Subcutaneous abdominal adipose tissue (tissue), 5 donors: ENCODE measurements around the gene CRYBG2.

ENCODE experiments used
- H3K27ac ChIP-seq: one replicate; pipeline ENCODE4 v1.7.0; 2013; ENCODE audit warnings: low read depth, mild to moderate bottlenecking, inconsistent platforms, low read length, moderate library complexity
- H3K27me3 ChIP-seq, 5 donors: one replicate each; pipeline ENCODE4 v1.7.0; 2013; ENCODE audit warnings: low read length in 5 of 5, inconsistent platforms in 1 of 5; ENCODE audit not compliant: control insufficient read depth in 5 of 5, insufficient read depth in 4 of 5
- H3K36me3 ChIP-seq, 5 donors: one replicate each; pipeline ENCODE4 v1.7.0; 2013; ENCODE audit warnings: low read length in 5 of 5; ENCODE audit not compliant: control insufficient read depth in 5 of 5, insufficient read depth in 5 of 5
- H3K4me1 ChIP-seq, 5 donors: one replicate each; pipeline ENCODE4 v1.7.0; 2013; ENCODE audit warnings: low read length in 5 of 5, mild to moderate bottlenecking in 3 of 5, moderate library complexity in 1 of 5; ENCODE audit not compliant: control insufficient read depth in 5 of 5, insufficient read depth in 5 of 5
- H3K4me3 ChIP-seq, 5 donors: one replicate each; pipeline ENCODE4 v1.7.0; 2013; ENCODE audit warnings: low read length in 5 of 5, low read depth in 1 of 5
- H3K9ac ChIP-seq, 5 donors: one replicate each; pipeline ENCODE4 v1.7.0; 2013; ENCODE audit warnings: low read length in 5 of 5, mild to moderate bottlenecking in 4 of 5, moderate library complexity in 3 of 5
- H3K9me3 ChIP-seq, 5 donors: one replicate each; pipeline ENCODE4 v1.7.0; 2013; ENCODE audit warnings: low read length in 5 of 5; ENCODE audit not compliant: control insufficient read depth in 5 of 5
- donor health status: healthy.
- donor health status: healthy.
- donor health status: healthy.
- donor health status: healthy.
- donor health status: healthy.

CRYBG2 gene

GRCh38 chr1:26324550-26324949 lies 29.4 kb downstream of the CRYBG2 start:
- peaks cover 0 to 5% (median 3%) of the 10 kb centered on the region in 5 donors for H3K27me3 ChIP-seq
- H3K4me1 ChIP-seq: peaks cover 3 to 12% (median 8%) of the 10 kb centered on the region in 5 donors
- no peaks in the 10 kb centered on the region for H3K36me3 ChIP-seq
- no peaks in the 10 kb centered on the region for H3K9me3 ChIP-seq
- H3K4me3 ChIP-seq: no peak overlapping the region
- H3K9ac ChIP-seq: no peak overlapping the region
- H3K27ac ChIP-seq: no peak overlapping the region

- no peak overlapping the region for H3K27ac ChIP-seq
- no peak overlapping the region for H3K9ac ChIP-seq
- H3K36me3 ChIP-seq: no peaks in the 10 kb centered on the region
- no peaks in the 10 kb centered on the region for H3K9me3 ChIP-seq
- H3K4me1 ChIP-seq: peaks cover 4 to 18% (median 8%) of the 10 kb centered on the region in 5 donors
- H3K4me3 ChIP-seq: no peak overlapping the region
- H3K27me3 ChIP-seq: peaks cover 0 to 5% (median under 1%) of the 10 kb centered on the region in 5 donors
Observed at GRCh38 chr1:26323382-26323781, 30.5 kb downstream of the CRYBG2 start.

- no peaks in the 10 kb centered on the region for H3K9me3 ChIP-seq
- no peak overlapping the region for H3K4me3 ChIP-seq
- H3K27me3 ChIP-seq: peaks cover 0 to 5% (median 0%) of the 10 kb centered on the region in 5 donors
- no peaks in the 10 kb centered on the region for H3K36me3 ChIP-seq
- H3K27ac ChIP-seq: no peak overlapping the region
- H3K9ac ChIP-seq: peak overlapping the region in 2 of 5 donors; percentile 3 to 25
- H3K4me1 ChIP-seq: peaks cover 4 to 31% (median 13%) of the 10 kb centered on the region in 5 donors
Observed at GRCh38 chr1:26322042-26322331, 31.9 kb downstream of the CRYBG2 start.

GRCh38 chr1:26321315-26322041 lies 32.5 kb downstream of the CRYBG2 start:
- peaks cover 4 to 34% (median 13%) of the 10 kb centered on the region in 5 donors for H3K4me1 ChIP-seq
- H3K27ac ChIP-seq: no peak overlapping the region
- peaks cover 0 to 5% (median 0%) of the 10 kb centered on the region in 5 donors for H3K27me3 ChIP-seq
- no peaks in the 10 kb centered on the region for H3K36me3 ChIP-seq
- H3K4me3 ChIP-seq: peak overlapping the region in 3 of 5 donors; percentile 13 to 40 (median 22)
- H3K9me3 ChIP-seq: no peaks in the 10 kb centered on the region
- peak overlapping the region in 2 of 5 donors; percentile 5 to 25 for H3K9ac ChIP-seq

GRCh38 chr1:26320896-26321295 lies 33.0 kb downstream of the CRYBG2 start:
- no peaks in the 10 kb centered on the region for H3K9me3 ChIP-seq
- peaks cover 0 to 5% (median 0%) of the 10 kb centered on the region in 5 donors for H3K27me3 ChIP-seq
- H3K4me3 ChIP-seq: peak overlapping the region in 1 of 5 donors; percentile 40
- H3K27ac ChIP-seq: no peak overlapping the region
- H3K9ac ChIP-seq: peak overlapping the region in 1 of 5 donors; percentile 5
- peaks cover 4 to 35% (median 13%) of the 10 kb centered on the region in 5 donors for H3K4me1 ChIP-seq
- no peaks in the 10 kb centered on the region for H3K36me3 ChIP-seq

- H3K36me3 ChIP-seq: no peaks in the 10 kb centered on the region
- H3K9me3 ChIP-seq: no peaks in the 10 kb centered on the region
- peak overlapping the region in 2 of 5 donors; percentile 28 for H3K4me3 ChIP-seq
- peaks cover 9 to 48% (median 25%) of the 10 kb centered on the region in 5 donors for H3K4me1 ChIP-seq
- peaks cover 0 to 5% (median 0%) of the 10 kb centered on the region in 5 donors for H3K27me3 ChIP-seq
- H3K9ac ChIP-seq: peak overlapping the region in 3 of 5 donors; percentile 1 to 21 (median 2)
- no peak overlapping the region for H3K27ac ChIP-seq
Observed at GRCh38 chr1:26318338-26319064, 35.4 kb downstream of the CRYBG2 start.

- Histone ChIP-seq H3K4me3 (peak within 1 kb of the TSS in 2 of 5 donors; percentile 28), H3K9ac (peak within 1 kb of the TSS in 3 of 5 donors; percentile 1 to 25 (median 2)), H3K4me1 (peaks cover 9 to 48% (median 25%) of the 10 kb centered on the region in 5 donors), H3K27ac (no peak within 1 kb of the TSS), H3K27me3 (peaks cover 0 to 5% (median 0%) of the 10 kb centered on the region in 5 donors), H3K36me3 (no peaks in the 10 kb centered on the region), H3K9me3 (no peaks in the 10 kb centered on the region)
Observed at GRCh38 chr1:26317612-26318337, 36.2 kb downstream of the CRYBG2 start, which contains the start of gene CD52. Gene CD52, plus strand, starts transcription at chr1:26317958. Its CDS starts 60 bp downstream, at chr1:26318018.

- H3K4me1 ChIP-seq: peaks cover 9 to 48% (median 25%) of the 10 kb centered on the region in 5 donors
- H3K9ac ChIP-seq: peak overlapping the region in 1 of 5 donors; percentile 4
- no peak overlapping the region for H3K4me3 ChIP-seq
- no peaks in the 10 kb centered on the region for H3K9me3 ChIP-seq
- H3K36me3 ChIP-seq: no peaks in the 10 kb centered on the region
- no peak overlapping the region for H3K27ac ChIP-seq
- H3K27me3 ChIP-seq: peaks cover 0 to 5% (median 0%) of the 10 kb centered on the region in 5 donors
Observed at GRCh38 chr1:26317146-26317545, 36.8 kb downstream of the CRYBG2 start.

GRCh38 chr1:26315874-26316850 lies 37.8 kb downstream of the CRYBG2 start:
- Histone ChIP-seq H3K9me3 (no peaks in the 10 kb centered on the region), H3K36me3 (no peaks in the 10 kb centered on the region), H3K4me1 (peaks cover 6 to 42% (median 22%) of the 10 kb centered on the region in 5 donors), H3K4me3 (no peak overlapping the region), H3K9ac (no peak overlapping the region), H3K27ac (no peak overlapping the region), H3K27me3 (peaks cover 0 to 5% (median 0%) of the 10 kb centered on the region in 5 donors)
